DND-41 (cell line): ENCODE results near the gene TRIM63.

Experiments
- ATAC-seq: fragments of 200-7000 bp; cut with Tn5 transposase; 3 replicates; pipeline ENCODE4 v1.9.1; 2021; ENCODE audit warnings: low read depth; ENCODE audit not compliant: insufficient read depth
- DNase-seq: peaks from one replicate; pipeline ENCODE4 v3.0.0-alpha.2; 2020
- H2AFZ ChIP-seq: 2 replicates; pipeline ENCODE4 v1.6.0; 2012; ENCODE audit warnings: low read depth, low read length
- H3K27ac ChIP-seq: 2 replicates; pipeline ENCODE4 v1.5.1; 2012; ENCODE audit warnings: low read length, inconsistent platforms
- H3K27me3 ChIP-seq: fragments of 200-600 bp; sonication (generic); 2 replicates; pipeline ENCODE4 v1.6.0; 2012; ENCODE audit warnings: low read length, mild to moderate bottlenecking, inconsistent platforms; ENCODE audit not compliant: insufficient read depth, poor library complexity
- H3K36me3 ChIP-seq: 2 replicates; pipeline ENCODE4 v1.5.1; 2012; ENCODE audit warnings: low read length, inconsistent platforms; ENCODE audit not compliant: insufficient read depth
- H3K4me1 ChIP-seq: 2 replicates; pipeline ENCODE4 v1.5.1; 2012; ENCODE audit warnings: mild to moderate bottlenecking, low read length; ENCODE audit not compliant: insufficient read depth
- H3K4me2 ChIP-seq: 2 replicates; pipeline ENCODE4 v1.6.0; 2012; ENCODE audit warnings: mild to moderate bottlenecking, moderate library complexity, low read length, inconsistent platforms; ENCODE audit not compliant: insufficient read depth
- H3K4me3 ChIP-seq, 2 experiments: fragments of 200-600 bp in 1 of 2; shearing (Covaris generic) in 1 of 2; 2 replicates each; pipeline ENCODE4 v1.5.1; 2012 to 2016; ENCODE audit warnings: inconsistent platforms in 2 of 2, low read length in 2 of 2, mild to moderate bottlenecking in 2 of 2, low read depth in 1 of 2, moderate library complexity in 1 of 2
- H3K79me2 ChIP-seq: 2 replicates; pipeline ENCODE4 v1.6.0; 2012; ENCODE audit warnings: low read length, inconsistent platforms; ENCODE audit not compliant: insufficient read depth
- H3K9ac ChIP-seq: 2 replicates; pipeline ENCODE4 v1.6.0; 2012; ENCODE audit warnings: low read depth, mild to moderate bottlenecking, inconsistent platforms, low read length, moderate library complexity
- H3K9me3 ChIP-seq: 2 replicates; pipeline ENCODE4 v1.5.1; 2012; ENCODE audit warnings: low read length, moderate library complexity, mild to moderate bottlenecking, inconsistent platforms; ENCODE audit not compliant: insufficient read depth, severe bottlenecking
- H4K20me1 ChIP-seq: 2 replicates; pipeline ENCODE4 v1.6.0; 2012; ENCODE audit warnings: low read length; ENCODE audit not compliant: insufficient read depth
- CTCF ChIP-seq: IDR thresholded peaks from 2 replicates; pipeline ENCODE4 v1.5.1; 2012; ENCODE audit warnings: borderline replicate concordance, low read length, moderate library complexity, mild to moderate bottlenecking; ENCODE audit not compliant: poor library complexity, severe bottlenecking; ENCODE audit errors: extremely low read depth
- EZH2 ChIP-seq: IDR thresholded peaks from 3 replicates; pipeline ENCODE4 v1.6.1; 2012; ENCODE audit warnings: borderline replicate concordance, low read depth, mild to moderate bottlenecking, moderate library complexity, low read length, inconsistent platforms; ENCODE audit not compliant: severe bottlenecking

TRIM63 gene

DNA sequence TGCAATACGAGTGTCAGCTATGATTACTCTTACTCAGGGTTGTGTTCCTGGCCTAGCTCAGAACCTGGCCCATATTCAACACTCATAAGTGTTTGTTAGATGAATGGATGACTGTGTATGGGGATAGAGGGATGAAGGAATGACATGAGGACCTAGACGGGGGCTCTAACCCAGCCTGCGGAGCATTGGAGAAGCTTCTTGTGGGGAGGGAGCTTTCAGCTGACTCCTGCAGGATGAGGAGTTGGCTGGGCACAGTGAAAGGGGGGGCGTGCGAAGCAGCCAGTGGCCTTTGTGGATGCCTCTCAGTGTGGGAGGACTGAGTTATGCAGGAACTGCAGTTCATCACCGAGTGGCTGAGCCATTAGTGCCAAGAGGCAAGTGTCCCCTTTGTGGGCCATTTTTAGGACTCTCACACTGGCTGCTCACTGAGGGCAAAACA is 47.1 kb downstream of the TRIM63 start:
- Histone ChIP-seq H3K4me1 (no peaks in the 10 kb centered on the region), H3K9ac (no peak overlapping the region), H3K36me3 (no peaks in the 10 kb centered on the region), H3K9me3 (no peaks in the 10 kb centered on the region), H3K4me3 (no peak overlapping the region), H3K4me2 (no peak overlapping the region), H2AFZ (no peak overlapping the region), H3K27me3 (peaks cover 6% of the 10 kb centered on the region), H3K79me2 (no peaks in the 10 kb centered on the region), H4K20me1 (no peaks in the 10 kb centered on the region), H3K27ac (no peak overlapping the region)
- DNase-seq = no peak
- no peak for ATAC-seq
- TF ChIP-seq CTCF (no peak), EZH2 (no peak)

DNA sequence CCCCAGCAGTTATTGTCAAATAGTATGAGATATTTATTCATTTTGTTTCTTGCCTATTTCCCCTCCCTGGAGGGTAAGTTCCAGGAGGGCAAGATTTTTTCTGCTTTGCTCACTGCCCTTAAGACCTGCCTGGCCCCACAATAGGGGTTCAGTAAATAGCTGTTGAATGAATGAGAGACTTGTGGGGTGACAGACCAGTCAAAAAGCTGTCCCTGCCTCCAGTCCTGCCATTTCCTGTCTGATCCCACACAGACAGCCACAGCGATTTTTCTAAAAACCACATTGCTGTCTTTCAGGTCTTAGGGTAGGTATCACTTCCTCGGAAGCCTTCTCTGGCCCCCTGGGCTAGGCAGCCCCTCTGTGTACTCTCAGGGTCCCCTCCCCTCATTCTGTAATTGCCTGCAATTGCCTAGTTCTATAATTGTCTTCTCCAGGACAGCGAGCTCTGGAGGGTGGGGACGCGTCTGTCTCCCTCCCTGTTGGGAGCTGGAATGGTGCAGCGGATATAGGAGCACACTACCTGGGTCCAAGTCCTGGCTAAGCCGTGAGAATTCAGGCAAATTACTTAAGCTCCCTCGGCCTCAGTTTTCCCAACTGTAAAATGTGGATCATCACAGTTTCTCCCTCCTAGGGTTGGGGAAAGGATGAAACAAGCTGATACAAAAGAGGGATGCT is 47.7 kb downstream of the TRIM63 start:
- TF ChIP-seq CTCF = no peak
- TF ChIP-seq EZH2 = no peak
- Histone ChIP-seq H3K36me3 (no peaks in the 10 kb centered on the region), H3K27me3 (peaks cover 2% of the 10 kb centered on the region), H3K4me2 (no peak overlapping the region), H3K27ac (no peak overlapping the region), H3K4me3 (no peak overlapping the region), H3K79me2 (no peaks in the 10 kb centered on the region), H3K9ac (no peak overlapping the region), H2AFZ (no peak overlapping the region), H4K20me1 (no peaks in the 10 kb centered on the region), H3K9me3 (no peaks in the 10 kb centered on the region), H3K4me1 (no peaks in the 10 kb centered on the region)
- ATAC-seq (peak; percentile 41; the same call in 2 of the 3 replicates), DNase-seq (no peak)

DNA sequence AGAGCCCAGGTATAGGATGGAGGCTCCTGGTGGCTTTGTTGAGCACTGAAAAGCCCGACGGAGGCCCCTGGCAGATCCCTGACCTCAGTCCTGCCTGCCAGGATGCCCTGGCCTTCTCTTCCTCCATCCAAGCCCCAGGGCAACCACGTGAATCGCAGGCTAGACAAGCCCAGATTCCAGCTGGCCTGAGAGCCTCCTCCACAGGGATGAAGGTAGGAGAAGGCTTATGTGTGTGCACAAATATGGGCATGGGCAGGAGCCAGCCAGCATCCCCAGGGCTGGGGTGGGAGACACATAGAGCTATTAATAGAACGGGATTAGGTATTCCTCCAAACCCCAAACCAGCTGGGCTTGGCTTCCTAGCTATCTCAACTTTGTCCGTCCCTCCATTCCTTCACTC is 49.8 kb downstream of the TRIM63 start:
- peaks cover 5% of the 10 kb centered on the region for H3K27me3 ChIP-seq
- no peak overlapping the region for H2AFZ ChIP-seq
- no peaks in the 10 kb centered on the region for H3K4me1 ChIP-seq
- no peak overlapping the region for H3K4me3 ChIP-seq
- no peak for TF ChIP-seq EZH2
- no peak for TF ChIP-seq CTCF
- no peak for ATAC-seq
- no peak for DNase-seq
- no peak overlapping the region for H3K4me2 ChIP-seq
- no peaks in the 10 kb centered on the region for H4K20me1 ChIP-seq
- H3K9ac ChIP-seq = no peak overlapping the region
- H3K9me3 ChIP-seq = no peaks in the 10 kb centered on the region
- H3K27ac ChIP-seq = no peak overlapping the region
- H3K36me3 ChIP-seq = no peaks in the 10 kb centered on the region
- H3K79me2 ChIP-seq = no peaks in the 10 kb centered on the region
